Smooth muscle cell of the brain vasculature (primary cell): ENCODE measurements around the gene LPIN3.
"Not testable (repeated sequence)": the region's sequence is repeated elsewhere in the genome, so short reads cannot be mapped to it uniquely, and the experiment has no call there.

ENCODE experiments used
- DNase-seq: peaks from one replicate; pipeline ENCODE4 v3.0.0-alpha.2; 2012; ENCODE audit warnings: low read depth, low spot score

Gene LPIN3

GRCh38 chr20:41340327-41341055, at the start of gene LPIN3:
Gene LPIN3 (plus strand): TSS chr20:41340821. CDS start chr20:41345804, 4,983 bp downstream.
- peak; percentile 46 for DNase-seq

GRCh38 chr20:41293269-41294037, 47.2 kb upstream of the LPIN3 start:
- DNase-seq = no peak

- DNase-seq = no peak
These were observed 40.7 kb upstream of the LPIN3 start for GRCh38 chr20:41299899-41300298.

GRCh38 chr20:41300383-41300782, 40.2 kb upstream of the LPIN3 start:
- DNase-seq = no peak

- no peak for DNase-seq
These were observed 39.7 kb upstream of the LPIN3 start for GRCh38 chr20:41300886-41301285.

GRCh38 chr20:41304002-41304401, 36.6 kb upstream of the LPIN3 start:
- no peak for DNase-seq

GRCh38 chr20:41304424-41305079, 36.1 kb upstream of the LPIN3 start:
- no peak for DNase-seq

GRCh38 chr20:41306061-41306727, 34.4 kb upstream of the LPIN3 start:
- DNase-seq = no peak

- DNase-seq = no peak
These were observed 33.6 kb upstream of the LPIN3 start for GRCh38 chr20:41307021-41307420.

- no peak for DNase-seq
These were observed 32.3 kb upstream of the LPIN3 start for GRCh38 chr20:41308290-41308711.

- no peak for DNase-seq
These were observed 31.8 kb upstream of the LPIN3 start for GRCh38 chr20:41308726-41309413.

GRCh38 chr20:41309817-41310216, 30.8 kb upstream of the LPIN3 start:
- no peak for DNase-seq

GRCh38 chr20:41312009-41312408, 28.6 kb upstream of the LPIN3 start:
- DNase-seq = not testable (repeated sequence)

- no peak for DNase-seq
These were observed 26.2 kb upstream of the LPIN3 start for GRCh38 chr20:41314386-41314785.

- DNase-seq = no peak
These were observed 24.6 kb upstream of the LPIN3 start for GRCh38 chr20:41316051-41316450.

- DNase-seq = no peak
These were observed 23.7 kb upstream of the LPIN3 start for GRCh38 chr20:41316602-41317545.

GRCh38 chr20:41317546-41318270, 22.9 kb upstream of the LPIN3 start, which contains the start of gene ZHX3:
Gene ZHX3 (minus strand): TSS chr20:41317731. CDS start chr20:41204916, 112,815 bp downstream.
- peak; percentile 90 for DNase-seq

GRCh38 chr20:41318271-41318649, 22.4 kb upstream of the LPIN3 start:
- DNase-seq = no peak

- DNase-seq = no peak
These were observed 20.2 kb upstream of the LPIN3 start for GRCh38 chr20:41320441-41320840.
